Activated CD8-positive, alpha-beta T cell treated with anti-CD3 and anti-CD28 coated beads, Interleukin-2, amount 10 ng/mL, durations not matched to agents 7 days and 5 days (primary cell): ENCODE measurements around the gene VAV3. TPM values are rescaled to one million over a fixed set of nuclear protein-coding genes. Genes with fewer than 3 reads are reported as not detected.
"Not testable (repeated sequence)": the region's sequence is repeated elsewhere in the genome, so short reads cannot be mapped to it uniquely, and the experiment has no call there.

ENCODE experiments used
- ATAC-seq: fragments of 150-1000 bp; cut with Tn5 transposase; one replicate; pipeline ENCODE4 v1.10.0; 2021; ENCODE audit warnings: moderate library complexity
- CTCF ChIA-PET: fragments of 350-600 bp; sonication (Branson Sonifier 250); formaldehyde crosslinking; loops from one replicate; lab custom pipeline; 2021; ENCODE audit warnings: antibody characterized with exemption; lab: Charles Lee
- POLR2A ChIA-PET: fragments of 350-600 bp; sonication (Branson Sonifier 250); formaldehyde crosslinking; loops from one replicate; lab custom pipeline; 2021; ENCODE audit warnings: antibody characterized with exemption; lab: Charles Lee
- DNase-seq: peaks from one replicate; pipeline ENCODE4 v3.0.0-alpha.2; 2020
- H3K27ac Mint-ChIP-seq: one replicate; pipeline ENCODE4 v1.8.0; 2021; ENCODE audit warnings: mild to moderate bottlenecking, mixed read lengths
- H3K27me3 Mint-ChIP-seq: one replicate; pipeline ENCODE4 v1.8.0; 2021; ENCODE audit warnings: low read depth, mixed read lengths
- H3K36me3 Mint-ChIP-seq: one replicate; pipeline ENCODE4 v1.8.0; 2021; ENCODE audit warnings: low read depth, mixed read lengths
- H3K4me1 Mint-ChIP-seq: one replicate; pipeline ENCODE4 v1.8.0; 2021; ENCODE audit warnings: low read depth, mixed read lengths
- H3K4me3 Mint-ChIP-seq: one replicate; pipeline ENCODE4 v1.8.0; 2021; ENCODE audit warnings: mild to moderate bottlenecking, mixed read lengths
- H3K9me3 Mint-ChIP-seq: one replicate; pipeline ENCODE4 v1.8.0; 2022; ENCODE audit warnings: mixed read lengths; ENCODE audit not compliant: insufficient read depth
- total RNA-seq, 2 experiments: library from RNA; stranded (reverse); gene quantifications; one replicate each; pipeline ENCODE4 v1.2.3, GENCODE V29; 2021

VAV3 gene
- total RNA-seq, 2 experiments from 2014 or later, result 5.2 to 6.9 TPM

GRCh38 chr1:107653005-107653404 lies 312.0 kb downstream of the VAV3 start:
- POLR2A ChIA-PET, result no interaction called here
- no peak for ATAC-seq
- Mint-ChIP-seq H3K27ac (no peak overlapping the region), H3K4me3 (no peak overlapping the region), H3K27me3 (no peaks in the 10 kb centered on the region), H3K4me1 (no peaks in the 10 kb centered on the region), H3K36me3 (no peaks in the 10 kb centered on the region), H3K9me3 (no peaks in the 10 kb centered on the region)
- CTCF ChIA-PET, result no interaction called here
- no peak for DNase-seq

DNA sequence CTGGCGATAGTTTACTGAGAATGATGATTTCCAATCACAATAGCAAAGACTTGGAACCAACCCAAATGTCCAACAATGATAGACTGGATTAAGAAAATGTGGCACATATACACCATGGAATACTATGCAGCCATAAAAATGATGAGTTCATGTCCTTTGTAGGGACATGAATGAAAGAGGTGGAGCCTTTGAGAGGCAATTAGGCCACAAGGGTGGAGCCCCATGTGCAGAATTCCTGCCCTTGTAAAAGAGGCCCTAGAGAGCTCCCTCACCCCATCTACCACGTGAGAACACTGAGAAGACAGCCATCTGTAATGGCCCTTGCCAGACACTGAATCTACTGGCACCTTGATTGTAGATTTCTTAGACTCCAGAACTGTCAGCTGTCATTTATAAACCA lies 314.2 kb downstream of the VAV3 start:
- H3K4me3 Mint-ChIP-seq, POLR2A ChIA-PET, CTCF ChIA-PET, H3K9me3 Mint-ChIP-seq, ATAC-seq, H3K27ac Mint-ChIP-seq, DNase-seq, H3K27me3 Mint-ChIP-seq, H3K4me1 Mint-ChIP-seq, H3K36me3 Mint-ChIP-seq: not testable (repeated sequence)

DNA sequence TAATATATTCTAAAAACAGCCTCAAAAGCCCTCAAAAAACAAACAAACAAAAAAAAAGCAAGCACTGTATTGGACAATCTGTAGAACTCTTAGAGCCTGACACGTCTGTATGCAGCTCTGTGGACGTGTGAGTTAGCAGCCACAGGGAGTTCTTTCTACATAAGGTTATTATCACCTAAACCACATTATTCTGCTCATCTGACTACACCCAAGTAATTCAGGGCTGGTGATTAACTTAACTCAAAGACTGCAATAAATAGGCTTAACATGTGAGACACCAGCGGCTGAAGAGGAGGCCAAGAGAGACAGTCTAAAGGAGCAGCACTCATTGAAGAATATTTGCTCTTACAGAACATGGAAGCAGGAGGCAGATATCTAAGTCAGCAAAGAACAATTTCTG lies 316.0 kb downstream of the VAV3 start:
- POLR2A ChIA-PET, result no interaction called here
- H3K27ac Mint-ChIP-seq, result no peak overlapping the region
- ATAC-seq (no peak), DNase-seq (no peak)
- no peak overlapping the region for H3K4me3 Mint-ChIP-seq
- CTCF ChIA-PET, result no interaction called here
- H3K36me3 Mint-ChIP-seq, result no peaks in the 10 kb centered on the region
- H3K9me3 Mint-ChIP-seq, result no peaks in the 10 kb centered on the region
- no peaks in the 10 kb centered on the region for H3K27me3 Mint-ChIP-seq
- no peaks in the 10 kb centered on the region for H3K4me1 Mint-ChIP-seq

DNA sequence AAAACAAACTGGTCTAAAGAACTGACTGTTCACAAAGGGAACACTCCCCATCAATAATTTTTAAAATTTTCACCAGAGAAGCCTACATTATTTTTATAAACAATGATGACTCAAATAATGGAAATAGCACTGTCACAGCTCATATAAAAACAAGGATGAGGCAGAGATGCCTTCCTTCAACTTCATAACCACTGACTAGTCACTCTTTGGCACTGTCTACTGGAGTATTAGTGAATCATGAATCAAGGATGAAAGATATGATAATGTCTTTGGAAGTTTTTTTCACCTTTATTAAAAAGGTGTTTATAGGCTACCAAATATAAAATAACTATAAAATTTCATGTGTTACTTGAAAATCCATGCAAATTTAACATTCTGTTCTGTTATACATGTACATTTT lies 316.9 kb downstream of the VAV3 start:
- ATAC-seq, result no peak
- no peaks in the 10 kb centered on the region for H3K36me3 Mint-ChIP-seq
- CTCF ChIA-PET, result no interaction called here

DNA sequence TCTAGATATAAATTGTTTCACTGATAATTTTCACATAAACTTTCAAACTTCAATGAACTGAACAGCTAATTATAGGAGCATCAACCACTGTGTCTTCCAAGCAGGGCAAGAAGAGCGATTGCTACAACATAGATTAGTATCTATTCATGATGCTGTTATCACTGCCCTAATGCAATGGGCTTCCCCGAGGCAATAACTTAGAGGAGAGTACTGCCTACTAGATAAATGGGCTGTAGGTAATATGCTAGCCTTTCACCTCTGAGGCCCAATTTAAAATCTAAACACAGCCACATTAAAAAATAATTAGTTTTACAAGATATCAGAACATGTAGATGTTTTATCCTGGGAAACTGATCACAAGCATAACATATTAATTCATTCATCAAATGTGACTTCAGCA lies 318.0 kb downstream of the VAV3 start:
- DNase-seq (no peak), ATAC-seq (no peak)
- Mint-ChIP-seq H3K4me3 (no peak overlapping the region), H3K36me3 (no peaks in the 10 kb centered on the region), H3K4me1 (no peaks in the 10 kb centered on the region), H3K27me3 (no peaks in the 10 kb centered on the region), H3K9me3 (no peaks in the 10 kb centered on the region), H3K27ac (no peak overlapping the region)
- POLR2A ChIA-PET, result no interaction called here
- CTCF ChIA-PET, result no interaction called here

More for the DNA sequence above, 316.9 kb downstream of the VAV3 start:
- no peaks in the 10 kb centered on the region for H3K4me1 Mint-ChIP-seq
- no peaks in the 10 kb centered on the region for H3K27me3 Mint-ChIP-seq
- H3K4me3 Mint-ChIP-seq, result no peak overlapping the region
- H3K27ac Mint-ChIP-seq, result no peak overlapping the region
- POLR2A ChIA-PET, result interaction anchor here (0.7 kb wide), 1 partner anchor 368 kb away, joined by 4 read pairs; no protein-coding TSS in a partner anchor
- no peaks in the 10 kb centered on the region for H3K9me3 Mint-ChIP-seq
- no peak for DNase-seq

- no peak overlapping the region for H3K4me3 Mint-ChIP-seq
- H3K27ac Mint-ChIP-seq, result no peak overlapping the region
- no peaks in the 10 kb centered on the region for H3K4me1 Mint-ChIP-seq
- no peaks in the 10 kb centered on the region for H3K36me3 Mint-ChIP-seq
- POLR2A ChIA-PET, result no interaction called here
- CTCF ChIA-PET, result no interaction called here
- DNase-seq (no peak), ATAC-seq (no peak)
- H3K27me3 Mint-ChIP-seq, result no peaks in the 10 kb centered on the region
- no peaks in the 10 kb centered on the region for H3K9me3 Mint-ChIP-seq
Observed at GRCh38 chr1:107643766-107644165, 321.2 kb downstream of the VAV3 start.

GRCh38 chr1:107640207-107640606 lies 324.8 kb downstream of the VAV3 start:
- DNase-seq (no peak), ATAC-seq (no peak)
- no peaks in the 10 kb centered on the region for H3K27me3 Mint-ChIP-seq
- no peaks in the 10 kb centered on the region for H3K9me3 Mint-ChIP-seq
- H3K36me3 Mint-ChIP-seq, result no peaks in the 10 kb centered on the region
- H3K27ac Mint-ChIP-seq, result no peak overlapping the region
- no peaks in the 10 kb centered on the region for H3K4me1 Mint-ChIP-seq
- ChIA-PET POLR2A (no interaction called here), CTCF (no interaction called here)
- H3K4me3 Mint-ChIP-seq, result no peak overlapping the region

- ChIA-PET POLR2A (no interaction called here), CTCF (no interaction called here)
- Mint-ChIP-seq H3K36me3 (no peaks in the 10 kb centered on the region), H3K9me3 (no peaks in the 10 kb centered on the region), H3K4me1 (peaks cover 4% of the 10 kb centered on the region), H3K27me3 (no peaks in the 10 kb centered on the region), H3K4me3 (no peak overlapping the region), H3K27ac (no peak overlapping the region)
- DNase-seq (no peak), ATAC-seq (no peak)
Observed at GRCh38 chr1:107637101-107637500, 327.9 kb downstream of the VAV3 start.

- Mint-ChIP-seq H3K4me3 (no peak overlapping the region), H3K27me3 (no peaks in the 10 kb centered on the region), H3K27ac (no peak overlapping the region), H3K9me3 (no peaks in the 10 kb centered on the region), H3K36me3 (no peaks in the 10 kb centered on the region), H3K4me1 (peaks cover 4% of the 10 kb centered on the region)
- DNase-seq (no peak), ATAC-seq (no peak)
- ChIA-PET CTCF (no interaction called here), POLR2A (no interaction called here)
Observed at GRCh38 chr1:107633596-107633995, 331.4 kb downstream of the VAV3 start.

DNA sequence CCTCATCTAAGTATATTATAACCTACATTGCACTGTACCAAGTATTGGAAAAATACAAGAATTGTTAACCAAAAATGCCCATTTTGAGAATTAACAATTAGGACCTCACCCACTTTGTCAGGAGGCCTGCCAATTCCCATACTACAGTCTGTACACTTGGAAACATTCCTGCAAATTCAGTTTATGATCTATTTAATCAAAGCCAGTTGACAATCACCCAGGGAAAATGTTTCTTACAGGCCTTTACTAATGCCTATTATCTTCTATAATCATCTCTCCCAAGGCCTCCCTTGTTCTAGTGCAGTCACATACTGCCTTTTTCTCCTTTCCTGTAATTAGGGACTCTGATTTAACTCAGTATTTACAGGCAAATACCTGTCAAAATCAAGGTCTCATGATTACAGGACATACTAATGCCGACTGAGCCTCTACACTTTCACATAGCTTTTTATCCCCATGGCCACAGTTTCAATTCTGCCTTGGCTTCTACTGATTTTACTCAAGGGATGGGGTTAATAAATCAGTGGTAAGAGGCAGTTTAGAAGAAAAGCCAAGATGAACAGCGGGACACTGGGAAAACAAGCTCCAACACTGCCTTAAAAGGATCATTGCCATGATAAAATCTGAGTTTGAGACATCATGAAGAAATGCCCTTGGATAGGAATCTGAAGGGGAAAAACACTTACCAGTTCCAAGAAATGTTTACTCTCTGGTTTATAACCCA lies 338.7 kb downstream of the VAV3 start:
- Mint-ChIP-seq H3K27ac (no peak overlapping the region), H3K36me3 (no peaks in the 10 kb centered on the region), H3K27me3 (no peaks in the 10 kb centered on the region), H3K4me1 (peaks cover 18% of the 10 kb centered on the region), H3K9me3 (no peaks in the 10 kb centered on the region), H3K4me3 (no peak overlapping the region)
- POLR2A ChIA-PET, result no interaction called here
- ATAC-seq (no peak), DNase-seq (no peak)
- CTCF ChIA-PET, result no interaction called here

GRCh38 chr1:107625405-107626029 lies 339.5 kb downstream of the VAV3 start:
- H3K9me3 Mint-ChIP-seq, result no peaks in the 10 kb centered on the region
- ChIA-PET CTCF (no interaction called here), POLR2A (no interaction called here)
- DNase-seq (no peak), ATAC-seq (no peak)
- H3K27ac Mint-ChIP-seq, result no peak overlapping the region
- peaks cover 18% of the 10 kb centered on the region for H3K4me1 Mint-ChIP-seq
- H3K4me3 Mint-ChIP-seq, result no peak overlapping the region
- no peaks in the 10 kb centered on the region for H3K36me3 Mint-ChIP-seq
- H3K27me3 Mint-ChIP-seq, result no peaks in the 10 kb centered on the region

- Mint-ChIP-seq H3K4me3 (no peak overlapping the region), H3K9me3 (no peaks in the 10 kb centered on the region), H3K4me1 (peaks cover 18% of the 10 kb centered on the region), H3K27ac (no peak overlapping the region), H3K27me3 (no peaks in the 10 kb centered on the region), H3K36me3 (no peaks in the 10 kb centered on the region)
- DNase-seq (no peak), ATAC-seq (no peak)
- POLR2A ChIA-PET, result no interaction called here
- CTCF ChIA-PET, result no interaction called here
Observed at GRCh38 chr1:107623431-107623830, 341.5 kb downstream of the VAV3 start.
